WI38 (cell line): ENCODE measurements around the gene L1CAM.

Source experiments
- H3K4me3 ChIP-seq: 2 replicates; pipeline ENCODE4 v1.5.1; 2011; ENCODE audit warnings: low read depth, mild to moderate bottlenecking, control low read depth, low read length
- TF ChIP-seq, protein P1 (sequence below): IDR thresholded peaks from 2 replicates; pipeline ENCODE4 v1.5.1; 2012; ENCODE audit warnings: low read depth, mild to moderate bottlenecking, control low read depth, low read length

Gene L1CAM

GRCh38 chrX:153926858-153927671 lies 41.1 kb upstream of the L1CAM start:
- H3K4me3 ChIP-seq: peak overlapping the region; percentile 65
- TF ChIP-seq, protein P1, sequence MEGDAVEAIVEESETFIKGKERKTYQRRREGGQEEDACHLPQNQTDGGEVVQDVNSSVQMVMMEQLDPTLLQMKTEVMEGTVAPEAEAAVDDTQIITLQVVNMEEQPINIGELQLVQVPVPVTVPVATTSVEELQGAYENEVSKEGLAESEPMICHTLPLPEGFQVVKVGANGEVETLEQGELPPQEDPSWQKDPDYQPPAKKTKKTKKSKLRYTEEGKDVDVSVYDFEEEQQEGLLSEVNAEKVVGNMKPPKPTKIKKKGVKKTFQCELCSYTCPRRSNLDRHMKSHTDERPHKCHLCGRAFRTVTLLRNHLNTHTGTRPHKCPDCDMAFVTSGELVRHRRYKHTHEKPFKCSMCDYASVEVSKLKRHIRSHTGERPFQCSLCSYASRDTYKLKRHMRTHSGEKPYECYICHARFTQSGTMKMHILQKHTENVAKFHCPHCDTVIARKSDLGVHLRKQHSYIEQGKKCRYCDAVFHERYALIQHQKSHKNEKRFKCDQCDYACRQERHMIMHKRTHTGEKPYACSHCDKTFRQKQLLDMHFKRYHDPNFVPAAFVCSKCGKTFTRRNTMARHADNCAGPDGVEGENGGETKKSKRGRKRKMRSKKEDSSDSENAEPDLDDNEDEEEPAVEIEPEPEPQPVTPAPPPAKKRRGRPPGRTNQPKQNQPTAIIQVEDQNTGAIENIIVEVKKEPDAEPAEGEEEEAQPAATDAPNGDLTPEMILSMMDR: no peak

DNA sequence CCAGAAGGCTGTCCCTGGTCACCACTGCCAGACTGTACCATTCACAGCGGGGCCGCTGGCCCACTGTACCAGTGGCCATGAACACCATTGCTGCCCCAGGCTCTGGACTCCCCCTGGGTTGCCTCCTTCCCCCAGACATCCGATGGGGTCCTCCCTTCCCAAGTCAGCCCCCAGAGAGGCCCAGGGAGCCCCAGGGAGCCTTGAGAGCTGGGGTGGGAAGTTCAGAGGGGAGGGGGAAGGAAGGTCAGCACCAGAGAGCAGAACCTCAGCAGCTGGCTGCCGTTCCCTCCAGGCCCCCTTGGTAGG lies 40.5 kb upstream of the L1CAM start:
- H3K4me3 ChIP-seq: no peak overlapping the region
- TF ChIP-seq, protein P1: no peak

DNA sequence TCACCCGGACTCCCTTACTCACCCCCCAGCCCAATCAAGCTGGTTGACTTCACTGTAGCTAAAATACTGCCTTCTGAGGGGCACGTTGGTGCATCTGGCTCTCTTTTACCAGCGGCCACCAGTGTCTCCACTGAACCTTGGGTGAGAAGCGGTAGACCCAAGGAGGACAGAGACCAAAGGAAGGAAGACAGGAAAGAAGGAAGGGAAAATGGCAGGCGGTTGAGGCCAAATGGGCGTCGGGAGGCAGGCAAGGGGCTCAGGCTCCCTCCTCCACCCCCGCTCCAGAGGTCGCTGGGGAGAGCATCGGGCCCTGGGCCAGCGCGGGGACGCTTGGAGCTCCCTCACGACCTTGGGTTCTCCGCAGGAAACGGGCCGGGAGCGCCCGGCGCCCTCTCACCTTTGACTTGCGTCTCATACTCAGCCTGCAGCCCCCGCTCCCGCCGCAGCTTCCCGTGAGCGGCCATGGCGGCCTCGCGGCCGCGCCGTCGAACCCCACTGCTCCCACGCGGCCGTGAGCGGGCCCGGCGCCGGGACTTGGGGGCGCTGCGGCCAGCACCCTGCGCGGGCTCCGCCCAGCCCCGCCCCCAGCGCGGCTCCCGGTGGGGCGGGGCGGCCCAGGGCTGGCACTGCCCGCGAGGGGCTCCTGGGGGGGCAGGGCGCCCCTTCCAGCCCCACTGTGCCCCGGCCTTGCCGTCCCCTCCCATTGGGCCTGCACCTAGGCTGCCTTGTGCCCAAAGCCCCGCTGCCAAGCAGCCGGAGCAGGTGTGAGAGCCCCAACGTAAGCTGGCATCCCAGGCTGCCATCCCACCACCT lies 40.0 kb upstream of the L1CAM start, which contains the start of gene ARHGAP4:
Gene ARHGAP4 (minus strand): TSS at position 526 of the 813 bp plus-strand sequence. CDS start 62 bp downstream, at position 464.
- peak within 1 kb of the TSS; percentile 65; the same call in 1 of the 2 replicates for H3K4me3 ChIP-seq
- TF ChIP-seq, protein P1: no peak

DNA sequence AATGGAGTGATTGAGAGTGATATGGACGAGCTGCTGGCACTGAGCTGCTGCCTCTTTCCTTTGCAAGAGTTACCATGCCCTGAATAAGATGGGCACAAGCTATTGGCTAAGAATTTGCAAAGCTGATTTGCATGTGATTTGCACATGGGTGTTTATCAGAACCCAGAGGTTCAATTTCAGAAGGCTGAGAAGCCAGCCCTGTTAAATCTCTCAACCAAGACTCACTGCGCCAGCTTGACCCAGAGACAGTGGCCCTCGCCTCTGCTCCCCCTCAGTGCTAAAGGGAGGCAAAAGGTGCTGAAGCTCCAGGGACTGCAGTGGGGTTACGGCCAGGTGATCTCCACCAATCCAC lies 39.4 kb upstream of the L1CAM start:
- no peak overlapping the region for H3K4me3 ChIP-seq
- TF ChIP-seq, protein P1: no peak

- H3K4me3 ChIP-seq: no peak overlapping the region
- TF ChIP-seq, protein P1: peak; percentile 16; the same call in 1 of the 2 replicates
Measured at GRCh38 chrX:153924149-153924861, 38.3 kb upstream of the L1CAM start.

DNA sequence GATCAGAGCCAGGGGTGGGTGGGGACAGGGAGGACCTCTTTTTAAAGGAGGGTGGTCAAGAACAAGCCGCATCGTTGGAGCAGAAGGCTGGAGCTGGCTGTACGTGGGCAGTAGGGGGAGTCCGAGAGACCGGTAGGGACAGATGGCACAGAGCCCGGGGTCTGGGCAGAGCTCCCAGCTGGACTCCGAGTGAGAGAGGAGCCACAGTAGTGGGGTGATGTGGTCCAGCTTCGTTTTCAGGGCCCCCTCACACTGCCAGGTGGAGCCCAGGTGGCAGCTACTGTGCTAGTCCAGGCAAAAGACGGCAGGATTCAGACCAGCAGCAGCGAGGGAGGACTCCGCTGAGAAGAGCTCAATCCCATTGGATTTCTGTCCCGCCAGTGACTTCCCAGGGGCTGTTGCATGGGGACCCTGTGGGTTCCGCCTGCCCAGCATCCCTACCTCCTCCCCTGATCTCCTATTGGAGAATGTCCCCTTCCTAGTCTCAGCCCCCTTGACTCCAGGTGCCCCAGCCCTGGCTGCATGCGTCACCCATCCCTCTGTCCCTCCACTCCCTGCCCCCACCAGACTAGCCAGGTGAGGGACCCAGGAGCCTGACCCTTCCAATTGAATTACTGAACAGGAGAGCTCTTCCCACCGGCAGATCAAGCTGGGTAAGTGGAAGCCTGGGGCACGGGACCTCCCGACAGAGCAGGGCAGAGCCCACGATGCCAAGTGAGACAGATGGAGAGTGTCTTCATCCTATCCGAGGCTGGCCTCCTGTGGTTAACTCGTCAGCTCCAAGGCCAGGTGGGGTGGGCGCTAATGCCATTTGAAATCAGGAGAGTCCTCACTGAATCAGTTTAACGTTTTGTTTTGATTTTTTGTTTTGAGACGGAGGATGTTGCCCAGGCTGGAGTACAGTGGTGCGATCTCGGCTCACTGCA lies 37.2 kb upstream of the L1CAM start:
- TF ChIP-seq, protein P1: peak; percentile 56
- no peak overlapping the region for H3K4me3 ChIP-seq
